HG03457 (cell line): ENCODE measurements around the gene KAZN.

ENCODE experiments used
- ATAC-seq: cut with Tn5 transposase; IDR thresholded peaks from one replicate; pipeline ENCODE4 v1.9.1; 2021; ENCODE audit warnings: moderate number of reproducible peaks; ENCODE audit not compliant: unreplicated experiment

Gene KAZN

GRCh38 chr1:14738647-14739046, 140.2 kb downstream of the KAZN start:
- no peak for ATAC-seq

DNA sequence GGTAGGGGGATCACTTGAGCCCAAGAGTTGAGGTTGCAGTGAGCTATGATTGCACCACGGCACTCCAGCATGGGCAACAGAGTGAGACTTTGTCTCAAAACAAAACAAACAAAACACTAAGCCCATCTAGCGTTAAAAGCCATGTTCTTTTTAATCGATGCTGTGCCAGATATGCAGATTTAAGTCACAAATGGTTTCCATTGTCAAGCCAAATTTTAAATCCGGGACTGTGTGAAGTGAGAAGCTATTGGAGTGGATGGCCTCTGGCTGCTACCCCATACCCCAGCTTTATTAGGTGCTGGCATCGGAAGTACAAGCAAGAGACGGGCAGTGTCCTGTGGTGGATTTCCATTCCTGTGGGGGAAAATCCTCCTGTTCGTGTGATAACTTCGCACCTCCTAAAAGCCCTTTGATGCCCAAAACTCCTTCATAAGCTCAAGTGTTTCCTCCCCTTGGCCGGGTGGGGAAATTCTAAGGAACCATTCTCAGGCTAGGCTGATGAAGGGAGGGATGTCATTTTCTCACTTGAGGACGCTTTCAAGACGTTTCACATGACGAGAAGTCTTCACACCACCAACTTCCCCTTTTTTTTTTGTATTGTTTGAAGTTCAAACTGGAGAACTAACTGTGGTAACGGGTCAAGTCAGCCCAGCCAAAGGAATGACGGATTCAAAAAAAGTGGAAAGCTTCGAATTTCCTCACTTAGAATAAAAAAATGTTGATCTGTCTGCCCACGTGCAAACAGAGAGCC, 140.8 kb downstream of the KAZN start:
- no peak for ATAC-seq

- ATAC-seq = no peak
Observed at GRCh38 chr1:14740016-14740415, 141.5 kb downstream of the KAZN start.

DNA sequence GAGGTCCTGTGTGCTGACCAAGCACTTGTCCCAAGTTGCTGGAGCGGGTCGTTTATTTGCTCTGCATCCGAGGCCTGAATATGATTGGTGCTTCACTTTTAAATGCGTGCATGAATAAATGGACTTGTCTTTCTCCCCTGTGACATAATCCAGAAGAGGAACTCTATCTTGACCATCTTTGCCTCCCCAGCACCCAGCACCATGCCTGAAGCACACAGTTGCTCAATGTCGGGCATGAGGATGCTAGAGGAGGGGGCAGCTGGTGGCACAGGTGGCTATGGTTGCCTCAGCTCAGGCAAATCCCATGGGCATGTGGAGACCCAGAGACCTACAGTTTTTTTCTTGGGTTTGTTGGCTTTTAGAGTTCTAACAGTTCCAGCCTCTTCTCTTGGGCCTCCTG, 142.6 kb downstream of the KAZN start:
- no peak for ATAC-seq

GRCh38 chr1:14741532-14741931, 143.0 kb downstream of the KAZN start:
- no peak for ATAC-seq

DNA sequence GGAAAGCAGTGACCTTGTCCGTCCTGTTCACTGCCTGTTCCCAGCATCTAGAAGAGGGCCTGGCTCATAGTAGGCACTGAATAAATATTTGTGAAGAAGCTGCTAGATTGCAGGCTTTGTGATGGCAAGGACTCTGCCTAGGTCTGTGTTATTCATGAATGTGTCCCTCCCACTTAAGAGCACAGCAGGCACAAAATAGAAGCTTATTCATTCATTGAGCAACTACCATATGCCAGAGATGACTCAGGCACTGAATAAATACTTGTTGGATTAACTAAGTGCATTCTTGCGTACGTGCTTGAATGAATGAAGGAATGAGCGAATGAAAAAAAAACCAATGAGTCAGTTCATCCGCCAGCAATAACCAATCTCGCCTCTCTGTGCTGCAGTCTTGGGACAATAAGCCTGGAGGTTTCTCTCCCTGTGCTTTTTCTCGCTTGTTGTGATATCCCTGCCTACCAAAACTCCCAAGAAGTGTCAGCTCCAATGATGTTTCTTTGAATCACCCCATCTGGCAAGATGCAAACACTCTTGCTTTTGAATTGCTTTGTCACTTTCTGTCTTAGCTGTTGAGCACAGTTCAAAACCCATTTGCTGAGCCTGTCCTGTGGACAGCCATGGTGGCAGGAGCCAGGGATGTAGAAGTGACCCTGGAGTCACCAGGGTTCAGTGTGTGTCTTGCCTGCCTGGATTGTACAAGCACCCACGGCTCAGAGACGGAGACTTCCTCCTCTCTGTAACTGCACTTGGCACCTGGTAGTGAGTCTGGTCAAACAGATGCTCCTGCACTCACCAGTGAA, 143.9 kb downstream of the KAZN start:
- ATAC-seq = no peak

- ATAC-seq = no peak
Observed at GRCh38 chr1:14743368-14743767, 144.9 kb downstream of the KAZN start.

DNA sequence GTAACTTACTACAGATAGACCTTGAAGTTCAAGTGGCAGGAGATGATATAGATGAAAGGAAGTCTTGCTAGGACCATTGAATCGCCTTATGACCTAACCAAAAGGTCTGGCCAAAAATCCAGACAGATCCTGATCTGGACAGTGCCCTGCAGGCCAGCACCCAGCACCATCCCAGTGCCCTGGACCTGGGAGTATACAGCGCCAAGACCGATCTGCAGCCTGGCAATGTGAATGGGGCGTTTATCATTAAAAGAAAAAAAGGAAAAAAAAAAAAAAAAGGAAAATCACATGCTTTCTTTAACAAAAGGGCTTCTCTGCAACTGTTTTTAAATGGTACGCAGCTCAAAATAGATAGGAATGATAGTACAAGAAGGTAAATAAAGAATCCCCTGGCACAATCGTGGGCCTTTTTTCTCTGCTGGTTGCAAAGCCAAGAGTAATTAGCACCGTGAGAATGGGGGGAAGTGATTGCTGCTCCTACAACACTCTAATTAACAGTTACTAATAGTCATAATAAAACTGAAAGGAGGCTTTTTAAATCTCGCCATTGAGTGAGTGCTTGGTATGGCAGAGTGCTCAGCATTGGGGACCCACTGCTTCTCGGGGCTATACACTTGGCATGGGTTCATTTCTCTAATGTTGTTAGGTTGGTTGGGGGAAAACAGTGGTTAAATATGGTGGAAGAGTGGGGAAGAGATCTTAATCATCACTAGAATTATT, 146.7 kb downstream of the KAZN start:
- no peak for ATAC-seq

GRCh38 chr1:14745789-14746188, 147.3 kb downstream of the KAZN start:
- no peak for ATAC-seq

- ATAC-seq = no peak
Observed at GRCh38 chr1:14746393-14746792, 147.9 kb downstream of the KAZN start.

DNA sequence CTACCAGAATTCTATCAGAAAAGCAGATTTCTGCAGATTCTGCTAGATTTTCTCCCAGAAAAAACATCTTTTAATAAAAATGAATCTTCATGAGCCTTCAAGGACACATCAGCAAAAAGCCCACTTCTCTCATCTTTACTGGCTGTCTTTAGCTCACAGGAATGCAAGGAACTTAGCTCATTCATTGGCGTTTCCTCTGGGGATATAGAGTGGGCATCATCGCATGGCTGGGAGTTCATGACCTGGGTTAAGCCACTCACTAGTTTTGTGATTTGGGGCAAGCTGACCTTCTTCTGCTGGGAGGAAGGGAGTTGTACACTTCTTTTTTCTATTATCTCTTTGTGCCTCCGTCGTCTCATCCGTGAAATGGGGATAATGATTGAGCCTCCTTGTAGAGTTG, 149.7 kb downstream of the KAZN start:
- no peak for ATAC-seq

- ATAC-seq = no peak
Observed at GRCh38 chr1:14748977-14749376, 150.5 kb downstream of the KAZN start.

DNA sequence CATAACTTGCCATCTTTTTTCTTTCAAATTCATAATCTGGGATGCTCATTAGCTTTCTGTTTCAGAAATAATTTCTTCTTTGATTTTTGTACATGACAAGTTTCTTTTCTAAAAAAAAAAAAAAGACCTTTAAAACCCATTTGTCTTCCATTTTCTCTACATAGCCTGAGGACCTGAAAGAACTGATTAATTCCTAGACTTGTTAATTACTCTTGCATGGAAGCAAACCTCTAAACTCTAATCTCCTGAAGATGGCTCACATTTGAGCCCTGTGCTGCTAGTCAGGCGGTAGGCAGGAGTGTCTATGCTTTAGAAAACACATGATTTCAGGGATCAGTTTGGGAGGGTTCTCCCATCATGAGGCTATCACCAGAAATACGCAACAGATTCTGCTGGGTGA, 152.0 kb downstream of the KAZN start:
- ATAC-seq = no peak

DNA sequence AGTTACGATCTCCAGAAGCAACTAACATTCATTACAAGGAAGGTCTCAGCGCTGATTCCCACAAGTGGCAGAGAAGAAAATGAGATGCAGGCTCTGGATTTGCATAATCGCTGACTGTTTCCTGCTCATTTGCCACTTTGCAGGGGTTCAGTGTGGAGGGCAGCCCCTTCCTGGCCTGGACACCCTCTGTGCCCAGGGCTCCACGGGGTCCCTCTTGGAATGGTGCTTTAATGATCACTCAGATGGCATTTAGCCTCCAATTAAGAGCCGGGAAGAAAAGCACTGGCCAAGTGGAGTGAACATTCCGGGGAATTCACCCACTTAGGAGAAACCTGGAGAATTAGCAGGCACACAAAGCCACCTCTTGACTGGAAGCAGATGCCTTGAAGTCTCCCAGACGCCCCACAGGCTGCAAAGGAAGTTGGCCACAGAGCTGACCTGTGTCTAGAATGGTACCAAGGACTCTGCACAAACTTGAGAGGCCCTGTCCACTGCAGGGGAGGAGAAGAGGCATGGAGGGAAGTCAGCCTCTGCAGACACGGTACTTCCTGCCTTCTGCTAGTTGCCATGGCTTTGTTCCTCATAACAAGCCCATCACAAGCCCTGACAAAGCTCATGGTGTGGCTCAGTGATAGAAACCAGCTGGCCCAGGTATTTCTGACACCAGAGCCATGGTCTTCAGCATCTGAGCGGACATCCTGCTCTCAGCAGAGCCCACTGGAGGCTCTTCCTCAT, 157.2 kb downstream of the KAZN start:
- no peak for ATAC-seq

GRCh38 chr1:14756589-14757285, 158.3 kb downstream of the KAZN start:
- no peak for ATAC-seq

DNA sequence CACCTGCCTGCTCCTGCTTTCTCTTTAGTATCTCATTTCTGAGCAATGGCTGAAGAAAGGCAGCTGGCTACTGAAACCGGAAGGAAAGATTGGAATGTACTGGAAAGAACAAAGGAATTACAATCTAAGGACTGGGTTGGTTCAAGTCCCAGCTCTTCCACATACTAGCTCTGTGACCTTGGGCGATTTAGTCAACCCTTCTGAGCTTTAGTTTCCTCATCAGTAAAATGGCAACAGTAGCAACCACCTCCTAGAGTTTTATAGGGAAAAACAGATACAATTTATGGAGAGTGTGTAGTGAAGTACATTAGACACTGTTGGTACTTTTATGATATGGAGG, 158.8 kb downstream of the KAZN start:
- no peak for ATAC-seq

DNA sequence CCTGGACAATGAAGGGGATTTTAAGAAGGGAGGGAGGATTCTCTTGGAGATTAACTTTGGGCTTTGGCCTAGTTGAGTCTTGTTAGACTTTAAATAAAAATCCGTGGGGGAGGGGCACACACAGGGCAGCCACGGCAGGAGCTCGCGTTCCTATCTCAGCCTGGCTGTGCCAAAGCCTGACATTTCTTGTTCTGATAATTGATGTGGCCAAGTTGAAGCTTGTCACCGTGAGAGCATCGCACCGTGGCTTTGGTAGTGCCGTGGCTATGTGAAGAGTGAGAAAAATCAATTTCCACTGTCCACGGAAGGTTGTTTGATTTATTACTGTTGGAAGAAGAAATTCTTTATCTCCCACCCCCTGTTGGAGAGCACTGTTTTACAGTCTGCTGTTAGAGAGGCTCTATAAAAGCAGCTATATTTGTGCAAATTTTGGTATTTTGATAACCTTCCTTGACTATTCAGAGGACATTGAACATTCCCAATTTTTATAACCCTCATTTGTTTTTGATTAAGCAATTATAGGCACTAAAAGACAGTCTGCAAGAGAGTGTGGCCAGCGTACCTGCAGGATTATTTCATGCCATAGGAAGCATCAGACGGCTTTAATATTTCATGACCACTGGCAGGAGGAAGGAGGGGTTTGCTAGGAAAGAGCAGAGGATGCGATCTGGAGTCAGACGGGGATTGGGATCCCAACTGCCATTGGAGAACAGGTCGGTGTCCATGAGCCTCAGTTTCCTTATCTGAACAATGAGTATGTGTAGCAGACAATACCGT, 160.7 kb downstream of the KAZN start:
- ATAC-seq = no peak

- no peak for ATAC-seq
Observed at GRCh38 chr1:14759843-14760242, 161.4 kb downstream of the KAZN start.

- no peak for ATAC-seq
Observed at GRCh38 chr1:14760780-14761179, 162.3 kb downstream of the KAZN start.
